IMR-90 (cell line): ENCODE results near the gene SGCA.
A peak's percentile ranks its signal among the peaks of the same experiment; 100 is the strongest.

Experiments used
- CHD1 ChIP-seq: IDR thresholded peaks from 2 replicates; pipeline ENCODE4 v1.6.1; 2012; ENCODE audit warnings: low read depth, low read length, improper control_type of control experiment
- CTCF ChIP-seq: conservative IDR thresholded peaks from 2 replicates; pipeline ENCODE4 v1.5.1; 2012; ENCODE audit warnings: mild to moderate bottlenecking, low read depth, low read length, improper control_type of control experiment
- POLR2A ChIP-seq: IDR thresholded peaks from 2 replicates; pipeline ENCODE4 v1.6.1; 2012; ENCODE audit warnings: mild to moderate bottlenecking, low read depth, low read length

- TF ChIP-seq CHD1 (peak; percentile 88; the same call in 1 of the 2 replicates), CTCF (no peak), POLR2A (peak; percentile 6; the same call in 1 of the 2 replicates)
These were observed 34.1 kb downstream of the SGCA start for GRCh38 chr17:50199803-50200456.
